A673 (cell line): ENCODE data around the gene TAOK2. TPM values are rescaled to one million over a fixed set of nuclear protein-coding genes. Genes with fewer than 3 reads are reported as not detected.
"Not testable (repeated sequence)": the region's sequence is repeated elsewhere in the genome, so short reads cannot be mapped to it uniquely, and the experiment has no call there.

Experiments used
- BruUV-seq: library from RNA; stranded (reverse); fragments of 400-500 nt; replicated peaks from 2 replicates; lab custom pipeline; 2021; lab: Mats Ljungman, UMichigan
- CTCF ChIA-PET: fragments of 300-600 bp; sonication (Branson Sonifier 250); formaldehyde crosslinking; loops from one replicate; lab custom pipeline; 2022; ENCODE audit warnings: antibody characterized with exemption; lab: Charles Lee
- POLR2A ChIA-PET: fragments of 300-600 bp; sonication (Branson Sonifier 250); formaldehyde crosslinking; loops from one replicate; lab custom pipeline; 2022; ENCODE audit warnings: antibody characterized with exemption; ENCODE audit not compliant: low non-redundant PET; lab: Charles Lee
- DNase-seq: peaks from one replicate; pipeline ENCODE4 v3.0.0-alpha.2; 2015; ENCODE audit warnings: low spot score
- H3K27ac ChIP-seq: fragments of 200-600 bp; sonication (generic); 2 replicates; pipeline ENCODE4 v1.5.1; 2016; ENCODE audit warnings: mixed run types, low read depth, mild to moderate bottlenecking, mixed read lengths, antibody characterized with exemption, low read length; ENCODE audit not compliant: poor library complexity, severe bottlenecking
- H3K27me3 ChIP-seq: fragments of 200-600 bp; sonication (generic); replicated peaks from 2 replicates; pipeline ENCODE4 v1.6.1; 2017; ENCODE audit warnings: mixed run types, low read depth, mild to moderate bottlenecking, mixed read lengths, antibody characterized with exemption, low read length; ENCODE audit not compliant: insufficient read depth, poor library complexity
- H3K36me3 ChIP-seq: fragments of 200-600 bp; sonication (generic); 2 replicates; pipeline ENCODE4 v1.6.1; 2016; ENCODE audit warnings: mixed run types, mild to moderate bottlenecking, mixed read lengths, antibody characterized with exemption, low read length; ENCODE audit not compliant: insufficient read depth, poor library complexity, severe bottlenecking
- H3K4me1 ChIP-seq: fragments of 200-600 bp; sonication (generic); 2 replicates; pipeline ENCODE4 v1.6.1; 2017; ENCODE audit warnings: mixed run types, mild to moderate bottlenecking, mixed read lengths, antibody characterized with exemption, low read length; ENCODE audit not compliant: insufficient read depth, poor library complexity, severe bottlenecking
- H3K4me3 ChIP-seq: fragments of 200-600 bp; sonication (generic); 2 replicates; pipeline ENCODE4 v1.5.1; 2016; ENCODE audit warnings: low read depth, mixed run types, mild to moderate bottlenecking, mixed read lengths, low read length; ENCODE audit not compliant: poor library complexity, severe bottlenecking
- H3K9me3 ChIP-seq: fragments of 200-600 bp; sonication (generic); 2 replicates; pipeline ENCODE4 v1.6.1; 2016; ENCODE audit warnings: mixed run types, low read depth, mild to moderate bottlenecking, mixed read lengths, antibody characterized with exemption, low read length; ENCODE audit not compliant: poor library complexity, severe bottlenecking
- EZH2 ChIP-seq: fragments of 200-600 bp; sonication (generic); IDR thresholded peaks from 2 replicates; pipeline ENCODE4 v1.6.1; 2017; ENCODE audit warnings: borderline replicate concordance, low read depth, mild to moderate bottlenecking, mixed read lengths, antibody characterized with exemption, low read length; ENCODE audit not compliant: poor library complexity, severe bottlenecking
- intact Hi-C: fragments of 100-400 bp; cut with micrococcal nuclease; formaldehyde crosslinking; loops from one replicate; pipeline ENCODE4 v1.10.0; 2022; ENCODE audit not compliant: unreplicated experiment
- total RNA-seq: library from RNA; stranded (reverse); gene quantifications from 2 replicates; pipeline ENCODE4 v1.2.3, GENCODE V29; 2021
- TF ChIP-seq, protein P1 (sequence below): fragments of 300-800, 200-600 bp; sonication (generic); conservative IDR thresholded peaks from 2 replicates; pipeline ENCODE4 v1.5.1; 2017; ENCODE audit warnings: low read depth, mild to moderate bottlenecking, antibody characterized with exemption, low read length, moderate library complexity, mixed read lengths

Gene TAOK2
- total RNA-seq, 1 experiment from 2014 or later = 50.2 TPM

DNA sequence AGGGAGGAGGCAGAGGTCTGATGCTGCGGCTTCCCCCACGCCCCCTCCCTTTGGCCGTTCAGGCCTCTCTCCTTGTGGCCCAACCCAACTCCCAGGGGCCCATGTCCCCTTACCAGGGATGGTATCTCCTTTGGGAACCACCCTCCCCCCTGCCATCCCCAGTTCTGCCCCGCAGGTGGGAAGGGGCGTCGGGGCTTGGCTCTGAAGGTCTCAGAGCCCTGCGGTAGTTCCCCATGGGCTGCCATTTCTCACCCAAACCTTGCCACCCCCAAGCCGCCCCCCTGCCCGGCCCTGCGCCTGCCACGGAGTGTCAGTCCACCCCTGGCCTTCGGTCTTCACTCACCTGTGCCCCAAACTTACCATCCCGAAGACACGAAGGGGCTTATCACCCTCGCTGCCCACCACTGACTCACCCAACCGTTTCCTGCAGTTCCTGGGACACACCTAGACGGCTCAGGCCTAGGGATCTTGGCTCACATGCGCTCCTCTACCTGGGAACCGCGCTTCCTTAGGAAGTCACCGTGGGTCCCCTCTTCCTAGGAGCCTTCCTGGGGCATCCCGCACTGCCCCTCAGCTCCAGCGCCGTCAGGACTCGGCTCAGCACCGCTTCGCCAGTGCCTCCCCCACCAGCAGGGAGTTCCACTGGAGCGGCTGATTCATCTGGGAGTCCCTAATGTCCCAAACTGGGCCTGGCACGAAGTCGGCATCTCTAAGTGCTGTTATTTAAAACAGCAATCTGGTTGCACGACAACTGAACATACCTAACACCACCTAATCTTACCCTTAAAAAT is 38.2 kb downstream of the TAOK2 start:
- POLR2A ChIA-PET = no interaction called here

DNA sequence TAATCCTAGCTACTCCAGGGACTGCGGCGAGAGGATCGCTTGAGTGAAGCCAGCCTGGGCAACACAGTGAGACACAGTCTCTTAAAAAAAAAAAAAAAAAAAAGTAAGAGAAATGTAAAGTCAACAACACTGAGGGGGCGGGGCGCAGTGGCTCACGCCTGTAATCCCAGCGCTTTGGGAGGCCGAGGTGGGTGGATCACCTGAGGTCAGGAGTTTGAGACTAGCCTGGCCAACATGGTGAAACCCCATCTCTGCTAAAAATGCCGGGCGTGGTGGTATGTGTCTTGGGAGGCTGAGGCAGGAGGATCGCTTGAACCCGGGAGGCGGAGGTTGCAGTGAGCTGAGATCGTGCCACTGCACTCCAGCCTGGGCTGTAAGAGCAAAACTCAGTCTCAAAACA is 38.9 kb downstream of the TAOK2 start:
- CTCF ChIA-PET, H3K9me3 ChIP-seq, H3K4me1 ChIP-seq, DNase-seq, intact Hi-C loops, H3K36me3 ChIP-seq, H3K4me3 ChIP-seq, BruUV-seq, H3K27me3 ChIP-seq, POLR2A ChIA-PET, H3K27ac ChIP-seq: not testable (repeated sequence)

More for the DNA sequence above, 38.2 kb downstream of the TAOK2 start:
- no peaks in the 10 kb centered on the region for H3K27me3 ChIP-seq
- no peaks in the 10 kb centered on the region for H3K9me3 ChIP-seq
- TF ChIP-seq, protein P1, sequence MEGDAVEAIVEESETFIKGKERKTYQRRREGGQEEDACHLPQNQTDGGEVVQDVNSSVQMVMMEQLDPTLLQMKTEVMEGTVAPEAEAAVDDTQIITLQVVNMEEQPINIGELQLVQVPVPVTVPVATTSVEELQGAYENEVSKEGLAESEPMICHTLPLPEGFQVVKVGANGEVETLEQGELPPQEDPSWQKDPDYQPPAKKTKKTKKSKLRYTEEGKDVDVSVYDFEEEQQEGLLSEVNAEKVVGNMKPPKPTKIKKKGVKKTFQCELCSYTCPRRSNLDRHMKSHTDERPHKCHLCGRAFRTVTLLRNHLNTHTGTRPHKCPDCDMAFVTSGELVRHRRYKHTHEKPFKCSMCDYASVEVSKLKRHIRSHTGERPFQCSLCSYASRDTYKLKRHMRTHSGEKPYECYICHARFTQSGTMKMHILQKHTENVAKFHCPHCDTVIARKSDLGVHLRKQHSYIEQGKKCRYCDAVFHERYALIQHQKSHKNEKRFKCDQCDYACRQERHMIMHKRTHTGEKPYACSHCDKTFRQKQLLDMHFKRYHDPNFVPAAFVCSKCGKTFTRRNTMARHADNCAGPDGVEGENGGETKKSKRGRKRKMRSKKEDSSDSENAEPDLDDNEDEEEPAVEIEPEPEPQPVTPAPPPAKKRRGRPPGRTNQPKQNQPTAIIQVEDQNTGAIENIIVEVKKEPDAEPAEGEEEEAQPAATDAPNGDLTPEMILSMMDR = no peak
- no peak for TF ChIP-seq EZH2
- H3K36me3 ChIP-seq = no peaks in the 10 kb centered on the region
- no TSS peak for BruUV-seq
- peaks cover 10% of the 10 kb centered on the region for H3K4me1 ChIP-seq
- no peak for DNase-seq
- CTCF ChIA-PET = interaction anchor here (0.6 kb wide), 2 partner anchors 149 to 155 kb away, joined by 6 to 7 read pairs; partner anchors contain the start of gene CDIPT
- no peak overlapping the region for H3K27ac ChIP-seq
- intact Hi-C loops = no loop called here
- peak overlapping the region; percentile 55 for H3K4me3 ChIP-seq

DNA sequence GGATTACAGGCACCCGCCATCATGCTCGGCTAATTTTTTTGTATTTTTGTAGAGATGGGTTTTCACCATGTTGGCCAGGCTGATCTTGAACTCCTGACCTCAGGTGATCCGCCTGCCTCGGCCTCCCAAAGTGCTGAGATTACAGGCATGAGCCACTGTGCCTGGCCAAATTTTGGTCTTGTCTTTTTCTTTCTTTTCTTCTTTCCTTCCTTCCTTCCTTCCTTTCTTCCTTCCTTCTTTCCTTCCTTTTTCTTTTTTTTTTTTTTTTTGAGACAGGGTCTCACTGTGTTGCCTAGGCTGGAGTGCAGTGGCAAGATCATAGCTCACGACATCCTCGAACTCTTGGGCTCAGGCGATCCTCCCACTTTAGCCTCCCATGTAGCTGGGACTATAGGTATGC is 41.8 kb downstream of the TAOK2 start:
- POLR2A ChIA-PET, H3K36me3 ChIP-seq, DNase-seq, H3K27ac ChIP-seq, BruUV-seq, H3K27me3 ChIP-seq, H3K4me3 ChIP-seq, intact Hi-C loops, H3K4me1 ChIP-seq, H3K9me3 ChIP-seq, CTCF ChIA-PET: not testable (repeated sequence)

DNA sequence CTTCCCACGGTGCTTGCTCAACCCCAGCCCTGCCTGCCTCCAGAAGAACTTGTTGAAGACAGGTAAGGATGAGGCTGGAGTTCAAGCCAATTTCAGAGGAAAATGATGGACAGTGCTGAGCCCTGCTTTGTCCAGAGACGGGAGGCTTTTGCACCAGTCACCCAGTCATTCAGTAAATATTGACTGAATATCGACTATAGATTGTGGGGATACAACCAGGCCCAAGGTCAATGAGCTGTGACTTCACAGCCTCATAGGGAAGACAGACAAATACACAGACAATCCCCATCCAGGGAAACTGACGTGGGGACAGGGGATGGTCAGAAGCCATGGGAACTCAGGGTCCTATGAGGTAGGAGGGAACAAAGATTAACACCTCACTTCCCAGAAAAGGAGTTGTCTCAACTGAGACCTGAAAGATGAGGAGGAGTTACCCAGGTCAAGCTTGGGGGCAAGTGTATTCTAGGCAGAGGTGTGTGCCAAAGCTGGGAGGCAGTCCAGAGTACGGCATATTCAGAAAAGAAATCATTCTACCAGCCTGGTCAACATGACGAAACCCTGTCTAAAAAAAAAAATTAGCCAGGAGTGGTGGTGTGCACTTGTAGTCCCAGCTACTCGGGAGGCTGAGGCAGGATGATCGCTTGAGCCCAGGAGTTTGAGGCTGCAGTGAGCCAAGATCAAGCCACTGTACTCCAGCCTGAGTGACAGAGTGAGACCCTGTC is 43.0 kb downstream of the TAOK2 start:
- Histone ChIP-seq H3K36me3 (no peaks in the 10 kb centered on the region), H3K9me3 (no peaks in the 10 kb centered on the region), H3K27ac (no peak overlapping the region), H3K4me3 (no peak overlapping the region), H3K27me3 (no peaks in the 10 kb centered on the region), H3K4me1 (no peaks in the 10 kb centered on the region)
- no peak for TF ChIP-seq EZH2
- TF ChIP-seq, protein P1 = no peak
- DNase-seq = no peak
- intact Hi-C loops = no loop called here
- ChIA-PET POLR2A (no interaction called here), CTCF (no interaction called here)
- no TSS peak for BruUV-seq
